K562 (cell line): ENCODE measurements around the gene RNF181. TPM values are rescaled to one million over a fixed set of nuclear protein-coding genes. Genes with fewer than 3 reads are reported as not detected.

Source experiments
- CCAR2 ChIP-seq: fragments of 200-400 bp; formaldehyde crosslinking; IDR thresholded peaks from 2 replicates; pipeline ENCODE4 v1.6.1; 2017; ENCODE audit warnings: mild to moderate bottlenecking, low read depth, low read length
- ELF1 ChIP-seq: fragments of 200-800 bp; sonication (Bioruptor generic); IDR thresholded peaks from 2 replicates; pipeline ENCODE4 v1.6.1; 2016; ENCODE audit warnings: missing genetic modification characterization, missing compliant biosample characterization
- ETV5 ChIP-seq: sonication (generic); formaldehyde crosslinking; IDR thresholded peaks from 2 replicates; pipeline ENCODE4 v1.4.0; 2020; ENCODE audit warnings: low read depth, mild to moderate bottlenecking, missing genetic modification reagents
- FOXA1 ChIP-seq: fragments of 450-650 bp; IDR thresholded peaks from 2 replicates; pipeline ENCODE4 v1.6.1; 2016; ENCODE audit warnings: mild to moderate bottlenecking, borderline replicate concordance
- IRF2 ChIP-seq: sonication (generic); formaldehyde crosslinking; IDR thresholded peaks from 2 replicates; pipeline ENCODE4 v1.8.1; 2022; ENCODE audit warnings: mild to moderate bottlenecking, missing genetic modification reagents
- JUND ChIP-seq, 2 experiments: IDR thresholded peaks; 2 replicates in 1 of 2; 3 replicates in 1 of 2; pipeline ENCODE4 v1.6.1; 2011; ENCODE audit warnings: borderline replicate concordance in 2 of 2, low read depth in 2 of 2, low read length in 2 of 2, improper control_type of control experiment in 1 of 2, missing biosample characterization in 1 of 2, missing genetic modification characterization in 1 of 2, missing genetic modification reagents in 1 of 2
- KDM1A ChIP-seq, 2 experiments: fragments of 450-650 bp; IDR thresholded peaks; 2 replicates each; pipeline ENCODE4 v1.6.1; 2016; ENCODE audit warnings: mild to moderate bottlenecking in 2 of 2
- NELFE ChIP-seq: IDR thresholded peaks from 2 replicates; pipeline ENCODE4 v1.6.1; 2011; ENCODE audit warnings: mild to moderate bottlenecking; ENCODE audit not compliant: insufficient read depth, insufficient read length
- PHTF2 ChIP-seq: fragments of 250-450 bp; sonication (Bioruptor Pico); IDR thresholded peaks from 2 replicates; pipeline ENCODE4 v1.5.0; 2021; ENCODE audit warnings: mild to moderate bottlenecking
- POLR2B ChIP-seq: fragments of 450-650 bp; IDR thresholded peaks from 2 replicates; pipeline ENCODE4 v1.6.1; 2018; ENCODE audit warnings: low read depth; ENCODE audit not compliant: partially characterized antibody
- PTBP1 ChIP-seq: fragments of 200-400 bp; formaldehyde crosslinking; IDR thresholded peaks from 2 replicates; pipeline ENCODE4 v1.6.1; 2017; ENCODE audit warnings: low read depth, low read length
- RBFOX2 ChIP-seq: fragments of 200-400 bp; formaldehyde crosslinking; IDR thresholded peaks from 2 replicates; pipeline ENCODE4 v1.6.1; 2017; ENCODE audit warnings: low read depth, mild to moderate bottlenecking, low read length, moderate library complexity
- SUPT5H ChIP-seq: fragments of 450-650 bp; IDR thresholded peaks from 2 replicates; pipeline ENCODE4 v1.6.1; 2016
- TAF9B ChIP-seq: fragments of 450-650 bp; IDR thresholded peaks from 2 replicates; pipeline ENCODE4 v1.6.1; 2018; ENCODE audit warnings: mild to moderate bottlenecking; ENCODE audit not compliant: partially characterized antibody
- XRCC4 ChIP-seq: IDR thresholded peaks from one replicate; pipeline ENCODE4 v1.6.1; 2011; ENCODE audit not compliant: insufficient read depth, insufficient read length; ENCODE audit errors: extremely low read depth
- ZFP36 ChIP-seq: fragments of 150-350 bp; IDR thresholded peaks from 2 replicates; pipeline ENCODE4 v1.6.1; 2018; ENCODE audit warnings: low read length, low read depth; ENCODE audit not compliant: partially characterized antibody
- ZFX ChIP-seq: sonication (generic); formaldehyde crosslinking; IDR thresholded peaks from 2 replicates; pipeline ENCODE4 v1.8.0; 2022; ENCODE audit warnings: mild to moderate bottlenecking, missing genetic modification reagents, moderate library complexity
- ZNF584 ChIP-seq: fragments of 200-800 bp; sonication (Bioruptor generic); IDR thresholded peaks from 2 replicates; pipeline ENCODE4 v1.6.1; 2016; ENCODE audit warnings: low read depth, mild to moderate bottlenecking, missing genetic modification characterization, missing compliant biosample characterization
- polyA plus RNA-seq, 8 experiments: library from polyadenylated mRNA; depleted of rRNA in 4 of 8; stranded (reverse) in 5 of 8; unstranded in 3 of 8; fragments of >200 nt; fragmentation: Nextera tagmentation in 2 of 8; fragmentation: Illumina TruSeq in 1 of 8; extraction: Ambion mirVana in 2 of 8; extraction: Trizol in 1 of 8; gene quantifications; 2 replicates each; pipeline versions ENCODE4 v1.2.1 to v1.2.3, GENCODE V29; 2011 to 2014; ENCODE audit warnings: inconsistent platforms in 1 of 8, missing spikeins in 1 of 8
- total RNA-seq, 7 experiments: library from RNA; depleted of rRNA in 6 of 7; stranded (reverse); fragments of >200 nt in 6 of 7; fragmentation: Illumina TruSeq in 2 of 7; extraction: Trizol in 2 of 7; gene quantifications; 2 replicates each; pipeline versions ENCODE4 v1.2.1 to v1.2.3, GENCODE V29; 2011 to 2021; ENCODE audit warnings: low replicate concordance in 1 of 7
- TF ChIP-seq, protein P1 (sequence below), 2 experiments: fragments of 450-650 bp; IDR thresholded peaks; 2 replicates each; pipeline ENCODE4 v1.6.1; 2016
- TF ChIP-seq, protein P2 (sequence below): sonication (generic); formaldehyde crosslinking; IDR thresholded peaks from 2 replicates; pipeline ENCODE4 v1.8.0; 2022; ENCODE audit warnings: mild to moderate bottlenecking, missing genetic modification reagents
- TF ChIP-seq, protein P3 (sequence below): sonication (generic); formaldehyde crosslinking; IDR thresholded peaks from 2 replicates; pipeline ENCODE4 v1.8.0; 2023; ENCODE audit warnings: mild to moderate bottlenecking, missing genetic modification reagents

RNF181 gene
- total and polyA plus RNA-seq, 9 of the 15 experiments (the other 6 are each of a cell fraction or from before 2014, with no cell fraction given), result 139 to 492 (median 253) TPM

DNA sequence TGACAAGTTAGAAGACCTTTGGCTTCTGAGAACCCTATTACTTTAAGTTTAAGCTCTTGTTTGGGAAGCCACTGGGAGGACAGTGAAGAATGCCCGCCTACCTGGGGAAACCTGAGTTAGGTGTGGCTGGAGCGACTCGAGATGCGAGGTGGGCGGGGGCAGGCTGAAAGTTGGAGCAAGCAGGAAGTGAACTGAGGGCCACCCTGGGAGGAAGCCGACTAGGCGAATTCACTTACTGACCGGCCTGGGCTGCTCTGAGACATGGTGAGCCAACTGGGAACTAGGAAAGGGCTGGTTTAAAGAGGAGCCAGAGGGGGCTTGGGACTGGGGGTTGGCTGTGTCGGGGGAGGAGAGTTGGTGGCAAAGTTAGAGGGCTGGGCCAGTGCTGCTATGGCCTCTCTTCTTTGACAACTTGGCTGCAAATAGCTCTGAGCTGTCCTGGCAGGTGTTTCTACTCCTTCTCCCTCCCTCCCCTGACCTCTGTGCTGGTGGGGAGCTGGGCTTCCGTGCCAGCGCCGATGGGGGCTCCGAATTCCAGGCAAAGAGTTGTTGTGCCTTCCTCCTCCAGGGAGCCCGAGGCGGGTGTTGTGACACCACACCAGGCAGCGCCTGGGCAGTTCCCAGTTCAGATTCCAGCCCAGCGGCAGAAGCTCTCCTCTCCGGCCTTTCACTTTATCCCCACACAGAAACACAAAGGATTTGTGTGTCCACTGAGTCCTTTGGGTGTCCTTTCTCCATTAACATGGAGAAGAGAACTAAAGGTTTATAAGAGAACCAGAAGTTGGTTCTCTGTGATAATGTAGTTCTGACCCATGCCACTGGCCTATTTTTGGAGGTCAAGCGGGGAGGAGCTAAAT is 17.9 kb upstream of the RNF181 start, which contains the start of gene VAMP8 (continued):
- TF ChIP-seq, protein P1, sequence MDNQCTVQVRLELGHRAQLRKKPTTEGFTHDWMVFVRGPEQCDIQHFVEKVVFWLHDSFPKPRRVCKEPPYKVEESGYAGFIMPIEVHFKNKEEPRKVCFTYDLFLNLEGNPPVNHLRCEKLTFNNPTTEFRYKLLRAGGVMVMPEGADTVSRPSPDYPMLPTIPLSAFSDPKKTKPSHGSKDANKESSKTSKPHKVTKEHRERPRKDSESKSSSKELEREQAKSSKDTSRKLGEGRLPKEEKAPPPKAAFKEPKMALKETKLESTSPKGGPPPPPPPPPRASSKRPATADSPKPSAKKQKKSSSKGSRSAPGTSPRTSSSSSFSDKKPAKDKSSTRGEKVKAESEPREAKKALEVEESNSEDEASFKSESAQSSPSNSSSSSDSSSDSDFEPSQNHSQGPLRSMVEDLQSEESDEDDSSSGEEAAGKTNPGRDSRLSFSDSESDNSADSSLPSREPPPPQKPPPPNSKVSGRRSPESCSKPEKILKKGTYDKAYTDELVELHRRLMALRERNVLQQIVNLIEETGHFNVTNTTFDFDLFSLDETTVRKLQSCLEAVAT (IDR thresholded peaks at IDR 0.05), result no peak
- TF ChIP-seq PTBP1 (no peak), ETV5 (CRISPR knock-in tag) (no peak), NELFE (no peak), ZNF584 (CRISPR knock-in tag) (no peak), IRF2 (CRISPR knock-in tag) (no peak), FOXA1 (no peak), ZFP36 (peak; percentile 73), RBFOX2 (peak; percentile 67), XRCC4 (no peak), ELF1 (peak; percentile 61), TAF9B (no peak), SUPT5H (peak; percentile 75), PHTF2 (CRISPR knock-in tag) (no peak), POLR2B (peak; percentile 58), KDM1A (IDR thresholded peaks at IDR 0.05) (no peak), ZFX (CRISPR knock-in tag) (peak; percentile 31), CCAR2 (no peak), JUND (IDR thresholded peaks at IDR 0.05; ENCODE audit: borderline replicate concordance, low read depth, low read length) (0 out of 2 replicates have a peak, but pooled peaks have one; percentile 32), JUND (tag; IDR thresholded peaks at IDR 0.05; ENCODE audit: borderline replicate concordance, low read depth, low read length) (no peak; the same call in 2 of the 3 replicates)
- TF ChIP-seq, protein P2, sequence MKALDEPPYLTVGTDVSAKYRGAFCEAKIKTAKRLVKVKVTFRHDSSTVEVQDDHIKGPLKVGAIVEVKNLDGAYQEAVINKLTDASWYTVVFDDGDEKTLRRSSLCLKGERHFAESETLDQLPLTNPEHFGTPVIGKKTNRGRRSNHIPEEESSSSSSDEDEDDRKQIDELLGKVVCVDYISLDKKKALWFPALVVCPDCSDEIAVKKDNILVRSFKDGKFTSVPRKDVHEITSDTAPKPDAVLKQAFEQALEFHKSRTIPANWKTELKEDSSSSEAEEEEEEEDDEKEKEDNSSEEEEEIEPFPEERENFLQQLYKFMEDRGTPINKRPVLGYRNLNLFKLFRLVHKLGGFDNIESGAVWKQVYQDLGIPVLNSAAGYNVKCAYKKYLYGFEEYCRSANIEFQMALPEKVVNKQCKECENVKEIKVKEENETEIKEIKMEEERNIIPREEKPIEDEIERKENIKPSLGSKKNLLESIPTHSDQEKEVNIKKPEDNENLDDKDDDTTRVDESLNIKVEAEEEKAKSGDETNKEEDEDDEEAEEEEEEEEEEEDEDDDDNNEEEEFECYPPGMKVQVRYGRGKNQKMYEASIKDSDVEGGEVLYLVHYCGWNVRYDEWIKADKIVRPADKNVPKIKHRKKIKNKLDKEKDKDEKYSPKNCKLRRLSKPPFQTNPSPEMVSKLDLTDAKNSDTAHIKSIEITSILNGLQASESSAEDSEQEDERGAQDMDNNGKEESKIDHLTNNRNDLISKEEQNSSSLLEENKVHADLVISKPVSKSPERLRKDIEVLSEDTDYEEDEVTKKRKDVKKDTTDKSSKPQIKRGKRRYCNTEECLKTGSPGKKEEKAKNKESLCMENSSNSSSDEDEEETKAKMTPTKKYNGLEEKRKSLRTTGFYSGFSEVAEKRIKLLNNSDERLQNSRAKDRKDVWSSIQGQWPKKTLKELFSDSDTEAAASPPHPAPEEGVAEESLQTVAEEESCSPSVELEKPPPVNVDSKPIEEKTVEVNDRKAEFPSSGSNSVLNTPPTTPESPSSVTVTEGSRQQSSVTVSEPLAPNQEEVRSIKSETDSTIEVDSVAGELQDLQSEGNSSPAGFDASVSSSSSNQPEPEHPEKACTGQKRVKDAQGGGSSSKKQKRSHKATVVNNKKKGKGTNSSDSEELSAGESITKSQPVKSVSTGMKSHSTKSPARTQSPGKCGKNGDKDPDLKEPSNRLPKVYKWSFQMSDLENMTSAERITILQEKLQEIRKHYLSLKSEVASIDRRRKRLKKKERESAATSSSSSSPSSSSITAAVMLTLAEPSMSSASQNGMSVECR, result 0 out of 2 replicates have a peak, but pooled peaks have one; percentile 36
- TF ChIP-seq, protein P3, sequence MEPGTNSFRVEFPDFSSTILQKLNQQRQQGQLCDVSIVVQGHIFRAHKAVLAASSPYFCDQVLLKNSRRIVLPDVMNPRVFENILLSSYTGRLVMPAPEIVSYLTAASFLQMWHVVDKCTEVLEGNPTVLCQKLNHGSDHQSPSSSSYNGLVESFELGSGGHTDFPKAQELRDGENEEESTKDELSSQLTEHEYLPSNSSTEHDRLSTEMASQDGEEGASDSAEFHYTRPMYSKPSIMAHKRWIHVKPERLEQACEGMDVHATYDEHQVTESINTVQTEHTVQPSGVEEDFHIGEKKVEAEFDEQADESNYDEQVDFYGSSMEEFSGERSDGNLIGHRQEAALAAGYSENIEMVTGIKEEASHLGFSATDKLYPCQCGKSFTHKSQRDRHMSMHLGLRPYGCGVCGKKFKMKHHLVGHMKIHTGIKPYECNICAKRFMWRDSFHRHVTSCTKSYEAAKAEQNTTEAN (CRISPR knock-in tag), result no peak
